Activated naive CD8-positive, alpha-beta T cell treated with anti-CD3 and anti-CD28 coated beads for 36 hours (primary cell): Measurements from ENCODE around the gene CRY2. TPM values are rescaled to one million over a fixed set of nuclear protein-coding genes. Genes with fewer than 3 reads are reported as not detected.
A peak's percentile ranks its signal among the peaks of the same experiment; 100 is the strongest.

Source experiments
- DNase-seq: peaks from one replicate; pipeline ENCODE4 v3.0.0; 2021
- H3K27ac Mint-ChIP-seq: one replicate; pipeline ENCODE4 v1.8.0; 2022; ENCODE audit warnings: mild to moderate bottlenecking, moderate library complexity, mixed read lengths
- H3K27me3 Mint-ChIP-seq: one replicate; pipeline ENCODE4 v1.8.0; 2022; ENCODE audit warnings: mild to moderate bottlenecking, mixed read lengths
- H3K36me3 Mint-ChIP-seq: one replicate; pipeline ENCODE4 v1.8.0; 2021; ENCODE audit warnings: mild to moderate bottlenecking, mixed read lengths
- H3K4me1 Mint-ChIP-seq: one replicate; pipeline ENCODE4 v1.8.0; 2021; ENCODE audit warnings: mixed read lengths
- H3K4me3 Mint-ChIP-seq: one replicate; pipeline ENCODE4 v1.8.0; 2022; ENCODE audit warnings: mild to moderate bottlenecking, moderate library complexity, mixed read lengths
- H3K9me3 Mint-ChIP-seq: one replicate; pipeline ENCODE4 v1.8.0; 2022; ENCODE audit warnings: mixed read lengths
- total RNA-seq, 2 experiments: library from RNA; stranded (reverse); gene quantifications; one replicate each; pipeline ENCODE4 v1.2.3, GENCODE V29; 2021

CRY2 gene
- 10 to 100 TPM; 10.6 to 14.7 TPM for total RNA-seq

- no peaks in the 10 kb centered on the region for H3K9me3 Mint-ChIP-seq
- DNase-seq = peak; percentile 98
- peak within 1 kb of the TSS; percentile 88 for H3K4me3 Mint-ChIP-seq
- no peaks in the 10 kb centered on the region for H3K27me3 Mint-ChIP-seq
- H3K36me3 Mint-ChIP-seq = peaks cover 2% of the 10 kb centered on the region
- peaks cover 39% of the 10 kb centered on the region for H3K4me1 Mint-ChIP-seq
- H3K27ac Mint-ChIP-seq = peak within 1 kb of the TSS; percentile 80
Observed at GRCh38 chr11:45846974-45847910, at the start of gene CRY2. TSS of gene CRY2 (plus strand) at chr11:45847475. CDS start at chr11:45847491, 16 bp downstream.

DNA sequence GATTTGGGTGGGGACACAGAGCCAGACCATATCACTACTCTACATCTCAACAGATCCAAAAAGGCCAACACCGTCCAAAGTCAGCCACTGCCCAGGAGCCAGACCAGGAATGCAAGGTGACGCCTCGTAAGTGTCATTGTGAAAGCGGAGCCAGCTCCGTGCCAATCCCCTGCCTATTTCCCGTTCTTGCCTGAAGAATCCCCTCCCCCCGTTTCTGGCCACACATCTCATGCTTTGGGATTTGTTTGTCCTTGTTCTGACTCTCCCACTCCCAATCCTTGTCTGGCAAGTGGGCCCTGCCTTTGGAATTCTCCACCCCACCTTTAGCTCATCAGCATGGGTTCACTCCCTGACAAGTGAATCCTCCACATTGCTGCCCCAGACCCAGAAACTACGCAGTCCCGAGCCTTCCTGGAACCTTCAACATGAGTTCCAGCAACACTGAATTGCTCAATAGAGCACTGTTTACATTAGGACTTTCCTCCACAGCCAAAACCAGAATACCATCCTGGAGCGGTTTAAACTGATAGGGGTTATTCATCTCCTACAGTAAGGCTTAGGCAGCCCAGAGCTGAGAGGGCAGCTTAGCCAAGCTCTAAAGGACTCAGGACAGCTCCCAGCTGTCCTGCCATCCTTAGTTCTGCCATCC lies 48.4 kb upstream of the CRY2 start:
- Mint-ChIP-seq H3K4me1 (no peaks in the 10 kb centered on the region), H3K9me3 (no peaks in the 10 kb centered on the region), H3K27ac (no peak overlapping the region), H3K36me3 (no peaks in the 10 kb centered on the region), H3K4me3 (no peak overlapping the region), H3K27me3 (no peaks in the 10 kb centered on the region)
- DNase-seq = no peak

GRCh38 chr11:45799562-45799961 lies 47.7 kb upstream of the CRY2 start:
- Mint-ChIP-seq H3K9me3 (no peaks in the 10 kb centered on the region), H3K4me3 (no peak overlapping the region), H3K4me1 (no peaks in the 10 kb centered on the region), H3K27ac (no peak overlapping the region), H3K36me3 (no peaks in the 10 kb centered on the region), H3K27me3 (no peaks in the 10 kb centered on the region)
- no peak for DNase-seq

GRCh38 chr11:45800261-45800660 lies 47.0 kb upstream of the CRY2 start:
- no peak overlapping the region for H3K27ac Mint-ChIP-seq
- H3K4me3 Mint-ChIP-seq = no peak overlapping the region
- no peaks in the 10 kb centered on the region for H3K4me1 Mint-ChIP-seq

GRCh38 chr11:45801723-45802315 lies 45.5 kb upstream of the CRY2 start:
- no peaks in the 10 kb centered on the region for H3K9me3 Mint-ChIP-seq
- no peak overlapping the region for H3K4me3 Mint-ChIP-seq
- peaks cover 7% of the 10 kb centered on the region for H3K36me3 Mint-ChIP-seq

More at GRCh38 chr11:45800261-45800660, 47.0 kb upstream of the CRY2 start:
- Mint-ChIP-seq H3K27me3 (no peaks in the 10 kb centered on the region), H3K9me3 (no peaks in the 10 kb centered on the region), H3K36me3 (no peaks in the 10 kb centered on the region)
- no peak for DNase-seq

DNA sequence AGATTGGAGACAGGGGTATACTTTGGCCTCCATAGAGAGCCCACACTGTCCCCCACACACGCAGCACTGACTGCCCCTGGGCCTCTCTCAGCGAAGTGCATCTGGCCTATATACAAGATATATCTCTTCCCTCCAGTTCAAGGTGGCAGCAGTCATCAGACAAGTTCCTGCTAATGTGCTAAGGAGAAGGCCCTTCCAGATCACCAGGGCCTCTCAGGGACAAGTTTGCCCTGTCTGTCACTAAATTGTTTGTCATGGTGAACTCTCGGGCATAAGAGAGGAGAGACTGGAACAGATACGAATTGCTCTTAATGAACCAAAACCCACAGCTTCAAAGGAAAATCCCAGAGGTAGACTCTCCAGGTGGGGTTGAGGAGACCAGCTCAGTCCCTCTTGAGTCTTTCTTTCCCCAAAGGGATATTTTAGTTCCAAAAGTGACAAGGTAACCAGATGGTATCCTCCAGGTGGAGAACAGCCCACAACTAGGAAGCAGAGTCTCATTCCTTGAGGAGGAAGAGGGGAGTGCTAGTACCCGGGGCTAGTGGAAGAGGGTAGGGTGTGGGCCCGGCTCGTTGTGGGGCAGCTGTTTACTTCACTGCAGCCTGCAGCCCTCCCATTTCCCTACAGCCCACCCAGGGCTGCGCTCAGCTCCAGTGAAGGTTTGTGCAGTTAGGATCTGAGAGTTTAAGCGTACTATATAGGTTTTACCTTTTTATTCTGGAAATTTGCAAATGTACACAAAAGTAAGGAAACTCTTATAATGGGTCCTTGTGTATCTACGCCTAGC lies 44.6 kb upstream of the CRY2 start:
- H3K36me3 Mint-ChIP-seq = peaks cover 7% of the 10 kb centered on the region
- H3K27ac Mint-ChIP-seq = no peak overlapping the region
- peaks cover 16% of the 10 kb centered on the region for H3K4me1 Mint-ChIP-seq
- H3K9me3 Mint-ChIP-seq = no peaks in the 10 kb centered on the region
- H3K27me3 Mint-ChIP-seq = no peaks in the 10 kb centered on the region
- H3K4me3 Mint-ChIP-seq = no peak overlapping the region
- DNase-seq = no peak

More at GRCh38 chr11:45801723-45802315, 45.5 kb upstream of the CRY2 start:
- DNase-seq = no peak
- H3K27ac Mint-ChIP-seq = no peak overlapping the region
- peaks cover 10% of the 10 kb centered on the region for H3K4me1 Mint-ChIP-seq
- no peaks in the 10 kb centered on the region for H3K27me3 Mint-ChIP-seq

DNA sequence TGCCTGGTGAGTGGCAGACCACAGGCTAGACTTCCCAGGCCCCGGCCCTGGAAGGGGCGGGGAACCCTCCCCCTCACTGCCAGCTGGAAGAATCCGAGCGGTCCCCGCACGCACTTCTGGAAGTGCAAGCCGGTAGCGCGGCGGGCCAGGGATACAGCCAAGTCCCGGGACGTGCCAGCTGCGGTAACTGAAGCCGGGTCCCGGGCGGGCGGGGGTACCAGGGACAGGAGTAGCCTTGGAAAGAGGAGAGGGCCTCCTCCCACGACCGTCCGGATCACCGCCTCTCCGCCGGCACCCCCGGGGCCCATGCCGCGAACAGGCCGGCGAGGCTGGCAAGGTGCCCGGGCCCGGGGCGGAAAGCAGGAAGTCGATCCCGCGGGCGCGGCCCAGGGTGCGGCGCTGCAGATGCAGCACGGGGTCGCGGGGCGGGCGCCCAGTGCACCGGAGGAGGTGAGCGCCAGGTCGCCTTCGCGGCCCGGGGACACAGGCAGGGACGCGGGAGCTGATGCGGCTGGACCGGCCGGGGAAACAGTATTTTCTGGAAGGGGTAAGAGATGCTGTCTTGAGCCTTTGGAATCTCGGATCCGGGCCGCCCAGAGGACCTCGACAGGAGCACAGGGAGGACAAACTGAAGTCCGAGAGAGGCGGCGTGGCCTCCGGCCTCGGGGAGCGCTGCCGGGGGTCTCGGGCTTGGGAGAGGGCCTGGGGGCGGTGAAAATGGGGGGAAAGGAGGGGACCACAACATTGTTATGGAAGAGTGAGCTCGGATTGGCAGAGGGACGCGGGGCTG lies 43.1 kb upstream of the CRY2 start:
- Mint-ChIP-seq H3K4me3 (peak overlapping the region; percentile 93), H3K36me3 (peaks cover 10% of the 10 kb centered on the region), H3K9me3 (no peaks in the 10 kb centered on the region), H3K27ac (peak overlapping the region; percentile 87), H3K27me3 (no peaks in the 10 kb centered on the region), H3K4me1 (peaks cover 27% of the 10 kb centered on the region)
- DNase-seq = peak; percentile 77

DNA sequence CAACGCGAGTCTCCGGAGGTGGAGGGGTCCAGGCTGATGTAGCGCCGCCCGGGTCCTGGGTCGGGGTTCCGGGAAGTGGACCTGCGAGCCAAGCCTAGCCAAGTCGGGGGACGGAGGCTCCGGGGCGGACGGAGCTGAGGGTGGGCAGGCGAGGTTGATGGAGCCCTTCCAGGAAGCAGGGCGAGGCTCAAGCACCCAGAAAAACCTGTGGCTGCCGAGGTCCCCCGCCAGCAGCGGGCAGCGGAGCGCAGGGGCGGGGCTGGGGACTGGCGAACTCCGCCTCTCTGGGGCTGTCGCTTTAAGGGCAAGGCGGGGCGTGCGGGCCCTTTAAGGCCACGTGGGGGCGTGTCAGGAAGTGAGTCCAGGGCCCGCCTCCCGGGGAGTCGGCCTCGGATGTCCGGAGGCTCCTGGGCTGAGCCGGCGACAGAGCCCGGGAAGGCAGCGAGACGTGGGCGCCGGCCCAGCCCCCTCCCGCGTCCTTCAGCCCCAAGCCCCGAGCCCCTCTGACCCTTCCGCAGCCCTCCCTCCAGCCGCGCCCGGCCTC lies 42.4 kb upstream of the CRY2 start, which contains the start of gene SLC35C1:
SLC35C1 (plus strand) TSS at position 389 of the 544 bp plus-strand sequence. CDS start 653 bp downstream, outside the sequence.
- Mint-ChIP-seq H3K27me3 (no peaks in the 10 kb centered on the region), H3K36me3 (peaks cover 10% of the 10 kb centered on the region), H3K4me3 (peak within 1 kb of the TSS; percentile 93), H3K27ac (peak within 1 kb of the TSS; percentile 87), H3K4me1 (peaks cover 31% of the 10 kb centered on the region), H3K9me3 (no peaks in the 10 kb centered on the region)
- DNase-seq = peak; percentile 98

GRCh38 chr11:45805305-45806071 lies 41.8 kb upstream of the CRY2 start:
- H3K4me3 Mint-ChIP-seq = peak overlapping the region; percentile 93
- peaks cover 10% of the 10 kb centered on the region for H3K36me3 Mint-ChIP-seq
- H3K27ac Mint-ChIP-seq = peak overlapping the region; percentile 87
- no peaks in the 10 kb centered on the region for H3K9me3 Mint-ChIP-seq
- no peaks in the 10 kb centered on the region for H3K27me3 Mint-ChIP-seq
- peaks cover 36% of the 10 kb centered on the region for H3K4me1 Mint-ChIP-seq
- no peak for DNase-seq

GRCh38 chr11:45806072-45806933 lies 41.0 kb upstream of the CRY2 start:
- peaks cover 36% of the 10 kb centered on the region for H3K4me1 Mint-ChIP-seq
- no peaks in the 10 kb centered on the region for H3K9me3 Mint-ChIP-seq
- peaks cover 12% of the 10 kb centered on the region for H3K36me3 Mint-ChIP-seq
- peak overlapping the region; percentile 40 for H3K27ac Mint-ChIP-seq
- no peak for DNase-seq
- H3K4me3 Mint-ChIP-seq = peak overlapping the region; percentile 93
- H3K27me3 Mint-ChIP-seq = no peaks in the 10 kb centered on the region

- H3K4me3 Mint-ChIP-seq = peak overlapping the region; percentile 93
- H3K36me3 Mint-ChIP-seq = peaks cover 12% of the 10 kb centered on the region
- H3K27me3 Mint-ChIP-seq = no peaks in the 10 kb centered on the region
- peaks cover 36% of the 10 kb centered on the region for H3K4me1 Mint-ChIP-seq
- H3K9me3 Mint-ChIP-seq = no peaks in the 10 kb centered on the region
- DNase-seq = no peak
- no peak overlapping the region for H3K27ac Mint-ChIP-seq
Observed at GRCh38 chr11:45806937-45807791, 40.1 kb upstream of the CRY2 start.
